GM12892 (cell line): Measurements from ENCODE around the gene ERMN.
A peak's percentile ranks its signal among the peaks of the same experiment; 100 is the strongest.

Source experiments
- DNase-seq: peaks from one replicate; pipeline ENCODE4 v3.0.0; 2011; ENCODE audit not compliant: insufficient read length
- FAIRE-seq: peaks from 2 replicates; lab custom pipeline; 2011; peaks lifted over from hg19 to GRCh38; lab: Jason Lieb, UNC
- POLR2A ChIP-seq: IDR thresholded peaks from 2 replicates; pipeline ENCODE4 v1.6.1; 2011; ENCODE audit warnings: low read depth, low read length, control low read depth
- POLR2AphosphoS5 ChIP-seq: IDR thresholded peaks from 2 replicates; pipeline ENCODE4 v1.6.1; 2011; ENCODE audit warnings: low read depth, low read length, control low read depth
- TAF1 ChIP-seq: IDR thresholded peaks from 2 replicates; pipeline ENCODE4 v1.6.1; 2011; ENCODE audit warnings: low read depth, mild to moderate bottlenecking, control low read depth, low read length, borderline replicate concordance

The ERMN gene

GRCh38 chr2:157327621-157328500 is 2.2 kb upstream of the ERMN start:
- peak; percentile 84 for FAIRE-seq
- DNase-seq = peak; percentile 48
- no peak for TF ChIP-seq TAF1
- no peak for TF ChIP-seq POLR2AphosphoS5
- no peak for TF ChIP-seq POLR2A

DNA sequence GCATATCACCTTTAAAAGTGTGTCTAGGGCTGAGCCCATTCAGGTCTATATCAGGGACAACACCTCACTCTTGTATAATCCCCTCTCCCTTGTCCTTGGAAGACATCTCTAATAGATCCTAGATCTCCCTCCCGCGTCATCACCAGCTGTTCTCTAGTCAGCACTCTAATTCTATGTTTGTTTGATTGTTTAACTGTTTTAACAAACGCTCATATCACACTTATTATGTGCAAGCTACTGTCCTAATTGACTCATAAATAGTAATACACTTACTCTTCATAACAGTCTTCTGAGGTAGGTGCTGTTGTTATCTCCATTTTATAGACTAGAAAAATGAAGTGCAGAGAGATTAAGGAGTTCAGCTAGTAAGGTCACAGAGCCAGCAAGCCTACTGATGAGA is 1.6 kb upstream of the ERMN start:
- FAIRE-seq (no peak), DNase-seq (no peak)
- no peak for TF ChIP-seq POLR2AphosphoS5
- TF ChIP-seq POLR2A = no peak
- TF ChIP-seq TAF1 = no peak

DNA sequence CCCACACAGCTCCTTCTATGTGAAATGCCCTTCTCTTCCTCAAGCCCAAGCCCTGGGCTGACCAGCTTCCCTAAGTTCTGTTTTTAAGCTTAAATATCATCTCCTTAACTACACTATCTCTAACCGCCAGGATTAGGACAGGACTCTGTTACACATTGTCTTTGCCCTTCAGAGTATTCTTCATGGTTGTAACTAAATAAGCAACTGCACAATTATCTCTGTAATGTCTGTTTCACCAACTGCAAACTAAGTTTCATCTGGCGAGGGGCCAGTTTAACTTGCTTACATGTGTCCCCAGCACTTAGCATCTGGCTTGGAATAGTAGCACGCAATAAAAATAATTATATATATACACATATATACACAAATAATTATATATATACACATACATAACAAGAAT is 1.1 kb upstream of the ERMN start:
- TF ChIP-seq POLR2AphosphoS5 (no peak), TAF1 (no peak), POLR2A (no peak)
- DNase-seq = no peak
- peak; percentile 24 for FAIRE-seq

DNA sequence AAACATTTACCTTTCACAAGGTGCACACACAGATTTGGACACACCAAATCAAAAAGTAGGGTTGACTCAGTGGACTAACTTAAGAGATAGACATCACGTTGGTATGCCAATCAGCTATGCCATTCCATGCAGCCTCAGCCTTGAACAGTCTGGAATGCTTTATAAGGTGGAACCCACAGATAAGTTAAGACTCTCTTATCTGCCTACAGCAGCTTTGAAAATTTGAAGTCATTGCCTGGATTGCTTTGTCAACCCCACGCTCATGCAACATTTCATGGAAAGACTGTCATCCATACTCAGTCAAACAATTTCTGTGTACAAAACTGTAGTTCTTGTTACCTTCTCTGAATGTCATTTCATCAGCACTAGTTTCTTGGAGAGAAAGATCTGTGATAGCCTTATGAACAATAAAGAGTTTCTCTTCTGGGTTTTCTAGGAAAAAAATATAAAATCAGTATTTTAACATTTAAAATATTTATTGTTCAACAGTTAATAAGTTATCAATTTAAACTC is 1.2 kb downstream of the ERMN start:
- no peak for FAIRE-seq
- no peak for DNase-seq
- TF ChIP-seq POLR2A (no peak), TAF1 (no peak), POLR2AphosphoS5 (no peak)

GRCh38 chr2:157322432-157322831 is 3.2 kb downstream of the ERMN start:
- no peak for FAIRE-seq
- no peak for TF ChIP-seq POLR2AphosphoS5
- TF ChIP-seq POLR2A = no peak
- no peak for TF ChIP-seq TAF1
- no peak for DNase-seq

DNA sequence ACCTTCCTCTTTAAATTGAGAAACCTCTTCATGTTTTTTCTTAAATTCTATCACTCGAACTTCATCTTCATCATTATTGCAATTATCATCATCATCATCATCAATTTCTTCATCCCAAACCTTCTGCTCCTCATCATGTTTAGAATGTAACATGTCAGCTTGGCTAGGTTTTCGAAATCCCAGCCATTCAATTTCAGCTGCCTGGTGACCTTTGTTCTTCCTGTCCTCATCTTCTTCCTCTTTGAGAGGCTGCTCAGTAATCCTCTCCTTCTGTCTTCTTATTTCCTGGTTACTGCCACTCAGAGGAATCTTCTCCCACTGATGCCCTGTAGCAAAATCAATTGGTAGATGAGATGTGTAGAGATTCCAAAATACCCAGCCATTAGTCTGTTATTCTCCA is 4.2 kb downstream of the ERMN start:
- TF ChIP-seq TAF1 = no peak
- no peak for TF ChIP-seq POLR2AphosphoS5
- no peak for TF ChIP-seq POLR2A
- DNase-seq = no peak
- peak; percentile 9 for FAIRE-seq

- DNase-seq (no peak), FAIRE-seq (no peak)
- no peak for TF ChIP-seq TAF1
- no peak for TF ChIP-seq POLR2A
- TF ChIP-seq POLR2AphosphoS5 = no peak
Observed at GRCh38 chr2:157320409-157320808, 5.2 kb downstream of the ERMN start.

- TF ChIP-seq POLR2AphosphoS5 (no peak), TAF1 (no peak), POLR2A (no peak)
- FAIRE-seq (no peak), DNase-seq (no peak)
Observed at GRCh38 chr2:157319795-157320194, 5.8 kb downstream of the ERMN start.

- TF ChIP-seq POLR2A = no peak
- TF ChIP-seq POLR2AphosphoS5 = no peak
- no peak for TF ChIP-seq TAF1
- FAIRE-seq (no peak), DNase-seq (no peak)
Observed at GRCh38 chr2:157318884-157319283, 6.7 kb downstream of the ERMN start.

GRCh38 chr2:157315901-157316300 is 9.7 kb downstream of the ERMN start:
- TF ChIP-seq POLR2A (no peak), POLR2AphosphoS5 (no peak)
- DNase-seq (no peak), FAIRE-seq (no peak)

DNA sequence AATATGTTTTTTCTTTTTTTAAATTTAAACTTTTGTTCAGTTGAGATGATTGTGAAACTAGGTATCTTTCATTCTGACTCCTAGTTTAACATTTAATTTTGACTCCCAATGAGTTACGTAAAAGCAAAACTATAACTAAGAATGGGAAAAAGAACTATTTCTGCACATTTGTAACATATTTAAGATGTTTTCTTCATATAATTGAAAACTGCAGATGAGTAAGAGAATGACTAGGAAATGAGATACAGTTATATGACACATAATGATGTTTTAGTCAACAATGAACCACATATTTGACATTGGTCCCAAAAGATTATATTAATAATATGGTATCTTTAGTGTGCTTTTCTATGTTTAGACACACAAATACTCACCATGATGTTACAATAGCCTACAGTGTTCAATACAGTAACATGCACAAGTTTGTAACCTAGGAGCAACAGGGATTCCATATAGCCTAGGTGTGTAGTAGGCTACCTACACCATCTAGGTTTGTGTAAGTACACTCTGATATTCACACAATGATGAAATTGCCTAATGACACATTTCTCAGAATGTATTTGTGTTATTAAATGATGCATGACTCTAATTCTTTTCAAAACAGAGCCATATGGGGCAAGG is 12.6 kb downstream of the ERMN start:
- FAIRE-seq (no peak), DNase-seq (no peak)
- TF ChIP-seq POLR2AphosphoS5 = no peak
- TF ChIP-seq POLR2A = no peak
- TF ChIP-seq TAF1 = no peak

DNA sequence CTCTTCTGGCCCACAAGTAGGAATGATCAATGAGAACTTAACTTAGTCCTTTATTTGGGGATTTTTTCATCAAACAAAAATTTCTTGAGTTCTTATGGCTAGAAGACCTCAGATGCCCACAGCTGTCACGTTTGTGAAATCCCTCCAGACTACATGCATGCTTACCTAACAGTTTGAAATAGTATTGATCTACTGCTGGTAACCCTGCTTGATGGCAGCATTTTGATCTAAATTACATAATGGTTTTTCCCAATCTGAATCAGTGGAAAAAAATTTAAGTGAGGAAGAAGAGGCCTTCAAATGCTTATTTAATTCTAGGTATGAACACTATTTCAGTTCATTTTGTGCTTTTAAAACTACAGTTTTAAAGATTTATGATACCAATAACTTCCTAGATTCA is 13.9 kb downstream of the ERMN start:
- DNase-seq (no peak), FAIRE-seq (no peak)
- TF ChIP-seq TAF1 = no peak
- TF ChIP-seq POLR2A = no peak
- no peak for TF ChIP-seq POLR2AphosphoS5
